Thyroid gland (tissue), 4 donors: ENCODE measurements around the gene IFT122. TPM values are rescaled to one million over a fixed set of nuclear protein-coding genes. Genes with fewer than 3 reads are reported as not detected.
"Not testable (repeated sequence)": the region's sequence is repeated elsewhere in the genome, so short reads cannot be mapped to it uniquely, and the experiment has no call there.

ENCODE experiments used
- DNase-seq, 2 donors: peaks; one replicate each; pipeline ENCODE4 v3.0.0-alpha.2; 2019
- H3K27ac ChIP-seq, 3 donors: fragments of 200-600 bp; sonication (generic); 1 replicate in 2 of 3; 2 replicates in 1 of 3; pipeline ENCODE4 v1.5.1; 2016 to 2019; ENCODE audit warnings: mild to moderate bottlenecking in 1 of 3, moderate library complexity in 1 of 3
- H3K27me3 ChIP-seq: fragments of 200-600 bp; sonication (generic); one replicate; pipeline ENCODE4 v1.5.1; 2019
- H3K36me3 ChIP-seq, 2 donors: fragments of 200-600 bp; sonication (generic); one replicate each; pipeline ENCODE4 v1.5.1; 2016 to 2019
- H3K4me1 ChIP-seq, 2 donors: fragments of 200-600 bp; sonication (generic); one replicate each; pipeline ENCODE4 v1.5.1; 2017 to 2019
- H3K4me3 ChIP-seq, 3 donors: fragments of 200-600 bp; sonication (generic); replicated peaks in 1 of 3; 1 replicate in 2 of 3; 2 replicates in 1 of 3; pipeline ENCODE4 v1.5.1; 2016; ENCODE audit warnings: mild to moderate bottlenecking in 1 of 3
- H3K9me3 ChIP-seq: fragments of 200-600 bp; sonication (generic); one replicate; pipeline ENCODE4 v1.5.1; 2017
- POLR2A ChIP-seq, 2 donors: fragments of 450-650 bp; IDR thresholded peaks; one replicate each; pipeline ENCODE4 v1.6.1; 2017; ENCODE audit warnings: antibody characterized with exemption in 2 of 2, mild to moderate bottlenecking in 2 of 2, moderate library complexity in 1 of 2
- WGBS, 2 donors: methylation state at CpG; one replicate each; pipeline ENCODE4 v1.1.5; 2017; 5-methylcytosine and 5-hydroxymethylcytosine counted together
- intact Hi-C: fragments of 100-400 bp; cut with DNase I; formaldehyde crosslinking; loops from one replicate; pipeline ENCODE4 v1.15.1; 2023
- total RNA-seq, 4 donors: library from RNA; depleted of rRNA; stranded (reverse); fragments of >200 nt; gene quantifications; one replicate each; pipeline ENCODE4 v1.2.3, GENCODE V29; 2016
- TF ChIP-seq, protein P1 (sequence below), 6 experiments: fragments of 200-600 bp in 3 of 6; fragments of 450-650 bp in 3 of 6; sonication (generic) in 3 of 6; IDR thresholded peaks; one replicate each; pipeline ENCODE4 v1.5.1; 2016 to 2019; ENCODE audit warnings: antibody characterized with exemption in 6 of 6, mild to moderate bottlenecking in 2 of 6, inconsistent platforms in 1 of 6, moderate library complexity in 1 of 6

The IFT122 gene
- total RNA-seq, 4 donors from 2014 or later = 40.7 to 67.9 (median 46.7) TPM

DNA sequence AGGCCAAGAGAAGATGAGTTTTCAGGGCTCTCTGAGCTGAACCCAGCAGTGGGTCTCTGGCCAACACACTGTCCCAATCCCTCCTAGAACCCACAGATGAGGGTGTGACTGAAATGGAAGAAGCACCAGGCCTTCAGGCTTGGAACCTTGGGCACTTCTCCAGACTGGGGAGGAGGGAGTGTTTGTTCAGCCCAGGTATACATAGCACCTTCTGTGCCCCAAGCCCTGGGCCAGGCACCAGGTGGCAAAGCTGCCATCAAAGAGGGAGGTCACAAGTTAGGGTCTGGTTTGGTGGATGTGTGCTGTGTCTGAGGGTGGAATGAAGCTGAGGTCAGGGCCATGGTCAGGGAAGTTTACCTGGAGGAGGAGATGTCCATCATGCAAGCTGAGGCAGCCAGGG, 72.6 kb downstream of the IFT122 start:
- intact Hi-C loops = no loop called here
- peaks cover 2 to 8% of the 10 kb centered on the region in 2 donors for H3K36me3 ChIP-seq
- H3K27me3 ChIP-seq = no peaks in the 10 kb centered on the region
- H3K27ac ChIP-seq = no peak overlapping the region
- H3K4me1 ChIP-seq = no peaks in the 10 kb centered on the region
- no peaks in the 10 kb centered on the region for H3K9me3 ChIP-seq
- H3K4me3 ChIP-seq = no peak overlapping the region
- no peak for TF ChIP-seq POLR2A (IDR thresholded peaks at IDR 0.05)
- TF ChIP-seq, protein P1, sequence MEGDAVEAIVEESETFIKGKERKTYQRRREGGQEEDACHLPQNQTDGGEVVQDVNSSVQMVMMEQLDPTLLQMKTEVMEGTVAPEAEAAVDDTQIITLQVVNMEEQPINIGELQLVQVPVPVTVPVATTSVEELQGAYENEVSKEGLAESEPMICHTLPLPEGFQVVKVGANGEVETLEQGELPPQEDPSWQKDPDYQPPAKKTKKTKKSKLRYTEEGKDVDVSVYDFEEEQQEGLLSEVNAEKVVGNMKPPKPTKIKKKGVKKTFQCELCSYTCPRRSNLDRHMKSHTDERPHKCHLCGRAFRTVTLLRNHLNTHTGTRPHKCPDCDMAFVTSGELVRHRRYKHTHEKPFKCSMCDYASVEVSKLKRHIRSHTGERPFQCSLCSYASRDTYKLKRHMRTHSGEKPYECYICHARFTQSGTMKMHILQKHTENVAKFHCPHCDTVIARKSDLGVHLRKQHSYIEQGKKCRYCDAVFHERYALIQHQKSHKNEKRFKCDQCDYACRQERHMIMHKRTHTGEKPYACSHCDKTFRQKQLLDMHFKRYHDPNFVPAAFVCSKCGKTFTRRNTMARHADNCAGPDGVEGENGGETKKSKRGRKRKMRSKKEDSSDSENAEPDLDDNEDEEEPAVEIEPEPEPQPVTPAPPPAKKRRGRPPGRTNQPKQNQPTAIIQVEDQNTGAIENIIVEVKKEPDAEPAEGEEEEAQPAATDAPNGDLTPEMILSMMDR (IDR thresholded peaks at IDR 0.05) = no peak
- DNase-seq = no peak

DNA sequence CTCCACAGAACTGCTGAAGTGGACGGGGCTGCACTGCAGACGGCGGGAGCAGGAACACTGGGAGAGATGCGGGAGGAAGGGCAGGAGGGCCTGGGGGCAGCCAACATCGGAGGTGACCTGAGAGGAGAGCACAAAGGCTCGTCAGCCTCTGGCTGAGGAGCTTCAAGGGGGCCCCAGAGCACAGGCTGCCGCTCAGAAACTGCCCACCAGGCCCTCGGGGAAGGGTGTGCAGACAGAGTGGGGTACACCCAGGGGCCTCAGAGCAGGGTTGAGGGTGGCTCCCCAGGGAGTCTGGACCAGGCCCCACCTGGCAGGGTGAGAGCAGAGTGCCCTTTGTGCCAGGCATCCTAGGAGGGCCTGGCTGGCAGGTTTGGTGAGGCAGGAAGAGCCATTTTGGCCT, 73.7 kb downstream of the IFT122 start:
- whole genome bisulfite sequencing, 2 donors = 93 to 95% methylated on average over 8 of the region's 8 CpGs
- Histone ChIP-seq H3K4me1 (no peaks in the 10 kb centered on the region), H3K4me3 (no peak overlapping the region), H3K36me3 (peaks cover 0 to 8% of the 10 kb centered on the region in 2 donors), H3K27me3 (no peaks in the 10 kb centered on the region), H3K9me3 (no peaks in the 10 kb centered on the region), H3K27ac (no peak overlapping the region)
- DNase-seq = no peak
- no peak for TF ChIP-seq POLR2A (IDR thresholded peaks at IDR 0.05)
- TF ChIP-seq, protein P1 (IDR thresholded peaks at IDR 0.05) = no peak
- intact Hi-C loops = no loop called here

DNA sequence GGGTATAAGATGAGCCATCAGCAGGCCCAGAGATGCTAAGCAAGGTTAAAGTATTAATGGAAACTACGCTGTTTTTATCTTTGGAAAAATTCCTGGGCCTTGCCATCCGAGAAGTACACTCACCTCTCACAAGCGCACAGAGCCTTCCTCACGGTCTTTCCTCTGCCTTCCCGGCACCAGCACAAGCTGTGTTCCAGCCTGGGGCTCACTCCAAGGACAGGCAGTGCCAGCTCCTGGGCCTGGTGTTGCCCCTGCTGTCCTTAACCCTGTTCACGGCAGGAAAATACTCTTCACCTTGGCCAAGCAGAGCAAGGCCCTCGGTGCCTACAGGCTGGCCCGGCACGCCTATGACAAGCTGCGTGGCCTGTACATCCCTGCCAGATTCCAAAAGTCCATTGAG, 74.1 kb downstream of the IFT122 start:
- Histone ChIP-seq H3K27ac (no peak overlapping the region), H3K9me3 (no peaks in the 10 kb centered on the region), H3K4me3 (no peak overlapping the region), H3K36me3 (peaks cover 0 to 8% of the 10 kb centered on the region in 2 donors), H3K4me1 (no peaks in the 10 kb centered on the region), H3K27me3 (no peaks in the 10 kb centered on the region)
- 92 to 93% methylated on average over 9 of the region's 10 CpGs for WGBS, 2 donors
- intact Hi-C loops = no loop called here
- DNase-seq = no peak
- no peak for TF ChIP-seq POLR2A (IDR thresholded peaks at IDR 0.05)
- TF ChIP-seq, protein P1 (IDR thresholded peaks at IDR 0.05) = no peak

DNA sequence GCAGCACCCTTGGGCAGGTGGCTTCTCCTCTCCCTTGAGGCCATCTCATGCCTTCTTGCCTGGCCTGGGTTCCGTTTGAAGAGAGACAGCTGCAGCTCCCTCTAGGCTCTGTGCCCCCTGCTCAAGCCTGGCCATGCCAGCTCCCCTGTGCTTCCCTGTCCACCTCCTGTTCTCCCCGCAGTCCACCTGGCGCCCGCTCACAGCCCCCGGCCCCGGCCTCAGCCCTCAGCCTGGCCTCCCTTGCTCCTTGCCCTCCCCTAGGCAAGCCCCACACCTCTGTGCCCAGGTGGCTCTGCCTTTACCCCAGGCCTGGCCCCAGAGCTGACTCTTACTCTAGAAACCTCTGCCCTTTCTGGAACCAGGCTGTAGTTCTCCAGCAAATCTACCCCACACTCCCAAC, 74.5 kb downstream of the IFT122 start:
- Histone ChIP-seq H3K36me3 (peaks cover 0 to 8% of the 10 kb centered on the region in 2 donors), H3K27me3 (no peaks in the 10 kb centered on the region), H3K4me3 (no peak overlapping the region), H3K27ac (no peak overlapping the region), H3K4me1 (no peaks in the 10 kb centered on the region), H3K9me3 (no peaks in the 10 kb centered on the region)
- intact Hi-C loops = no loop called here
- DNase-seq = no peak
- TF ChIP-seq, protein P1 (IDR thresholded peaks at IDR 0.05) = no peak
- no peak for TF ChIP-seq POLR2A (IDR thresholded peaks at IDR 0.05)
- 98% methylated on average over 6 of the region's 6 CpGs for WGBS, 2 donors

DNA sequence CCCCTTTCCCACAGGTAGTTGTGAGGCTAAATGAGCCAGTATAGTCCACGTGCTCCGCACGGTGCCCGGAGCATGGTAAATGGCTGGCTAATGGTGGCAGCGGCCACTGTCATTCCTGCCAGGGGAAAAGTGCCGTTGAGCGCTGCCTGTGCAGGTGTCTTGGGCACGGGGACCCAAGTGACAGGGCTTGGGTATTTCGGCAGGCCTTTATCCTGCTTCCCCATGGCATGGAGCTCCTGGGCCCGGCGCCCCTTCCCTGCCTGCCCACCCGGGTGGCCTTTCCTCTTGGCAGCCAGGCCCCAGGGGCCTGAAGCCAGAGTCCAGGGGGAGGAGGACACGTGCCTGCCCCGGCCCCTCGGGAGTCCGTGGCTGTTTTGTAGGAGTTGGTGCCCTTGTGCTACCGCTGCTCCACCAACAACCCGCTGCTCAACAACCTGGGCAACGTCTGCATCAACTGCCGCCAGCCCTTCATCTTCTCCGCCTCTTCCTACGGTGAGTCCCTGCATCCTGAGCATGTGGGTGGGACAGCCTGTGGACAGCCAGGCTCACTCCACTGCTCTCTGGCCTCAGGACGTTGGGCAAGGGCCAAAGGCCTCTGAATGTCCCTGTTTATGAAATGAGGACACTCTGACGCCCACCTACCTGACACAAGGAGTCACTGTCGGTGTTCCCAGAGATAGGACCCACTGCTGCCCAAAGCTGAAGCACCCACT, 75.2 kb downstream of the IFT122 start:
- H3K27ac ChIP-seq, intact Hi-C loops, H3K36me3 ChIP-seq, H3K27me3 ChIP-seq, H3K9me3 ChIP-seq, H3K4me1 ChIP-seq, DNase-seq, H3K4me3 ChIP-seq: not testable (repeated sequence)
- WGBS, 2 donors = 86 to 99% methylated on average over 13 to 14 of the region's 25 CpGs

DNA sequence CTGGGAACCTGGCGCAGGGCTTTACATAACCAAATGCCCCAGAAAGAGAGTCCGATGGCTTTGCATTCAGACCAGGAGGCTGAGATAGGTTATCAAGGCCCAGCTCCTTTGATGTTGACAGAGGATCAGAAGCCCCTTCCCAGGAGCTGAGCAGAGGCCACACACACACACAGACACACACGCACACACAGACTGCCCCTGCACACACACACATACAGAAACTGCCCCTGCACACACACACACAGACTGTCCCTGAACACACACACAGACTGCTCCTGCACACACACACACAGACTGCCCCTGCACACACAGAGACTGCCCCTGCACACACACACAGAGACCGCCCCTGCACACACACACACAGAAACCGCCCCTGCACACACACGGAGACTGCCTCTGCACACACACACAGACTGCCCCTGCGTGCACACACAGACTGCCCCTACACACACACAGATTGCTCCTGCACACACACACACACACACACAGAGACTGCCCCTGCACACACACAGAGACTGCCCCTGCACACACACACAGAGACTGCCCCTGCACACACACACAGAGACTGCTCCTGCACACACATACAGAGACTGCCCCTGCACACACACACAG, 75.9 kb downstream of the IFT122 start:
- H3K9me3 ChIP-seq, H3K27me3 ChIP-seq, intact Hi-C loops, H3K4me1 ChIP-seq, H3K4me3 ChIP-seq, H3K27ac ChIP-seq, DNase-seq, H3K36me3 ChIP-seq: not testable (repeated sequence)
- 95 to 100% methylated on average over 6 of the region's 7 CpGs for WGBS, 2 donors
